ENCODE measurements around the gene PGAP1. TPM values are rescaled to one million over a fixed set of nuclear protein-coding genes. Genes with fewer than 3 reads are reported as not detected.

The PGAP1 gene
- total and polyA plus RNA-seq, 8 donors: 0.56 to 56.9 (median 3.1) TPM

- DNase-seq: no peak
- no peak overlapping the region for H3K27ac ChIP-seq
- no peaks in the 10 kb centered on the region for H3K9me3 ChIP-seq
- 54 to 74% (median 61%) methylated on average over 4 of the region's 4 CpGs for WGBS, 5 donors
- no peaks in the 10 kb centered on the region for H3K27me3 ChIP-seq
- H3K36me3 ChIP-seq: peaks cover 0 to 12% (median 2%) of the 10 kb centered on the region in 4 donors
- no peaks in the 10 kb centered on the region for H3K4me1 ChIP-seq
- TF ChIP-seq POLR2A (IDR thresholded peaks at IDR 0.05) (no peak), POLR2AphosphoS5 (IDR thresholded peaks at IDR 0.05) (no peak), EP300 (IDR thresholded peaks at IDR 0.05) (no peak), CTCF (IDR thresholded peaks at IDR 0.05) (no peak)
- intact Hi-C loops (cut with DNase I; ENCODE audit: low total_unique reads): no loop called here
- no peak overlapping the region for H3K4me3 ChIP-seq
These were observed 73.0 kb downstream of the PGAP1 start for GRCh38 chr2:196853301-196854087.

GRCh38 chr2:196851088-196851487, 75.4 kb downstream of the PGAP1 start:
- H3K27me3 ChIP-seq: no peaks in the 10 kb centered on the region
- H3K27ac ChIP-seq: no peak overlapping the region
- WGBS, 5 donors: 67 to 85% (median 72%) methylated on average over 1 of the region's 1 CpG
- TF ChIP-seq POLR2AphosphoS5 (IDR thresholded peaks at IDR 0.05) (no peak), POLR2A (IDR thresholded peaks at IDR 0.05) (no peak), EP300 (IDR thresholded peaks at IDR 0.05) (no peak)
- no peaks in the 10 kb centered on the region for H3K4me1 ChIP-seq
- no peak for DNase-seq
- H3K9me3 ChIP-seq: no peaks in the 10 kb centered on the region
- intact Hi-C loops (cut with DNase I; ENCODE audit: low total_unique reads): no loop called here
- peaks cover 0 to 13% (median 5%) of the 10 kb centered on the region in 4 donors for H3K36me3 ChIP-seq
- H3K4me3 ChIP-seq: no peak overlapping the region

GRCh38 chr2:196849895-196850294, 76.6 kb downstream of the PGAP1 start:
- no peaks in the 10 kb centered on the region for H3K9me3 ChIP-seq
- H3K36me3 ChIP-seq: peaks cover 0 to 14% (median 9%) of the 10 kb centered on the region in 4 donors
- no peak overlapping the region for H3K27ac ChIP-seq
- intact Hi-C loops (cut with DNase I; ENCODE audit: low total_unique reads): no loop called here
- H3K4me1 ChIP-seq: no peaks in the 10 kb centered on the region
- DNase-seq: peak in 1 of 2 donors; percentile 73
- TF ChIP-seq POLR2A (IDR thresholded peaks at IDR 0.05) (no peak), CTCF (IDR thresholded peaks at IDR 0.05) (peak in 2 of 7 experiments; percentile 7 to 10), POLR2AphosphoS5 (IDR thresholded peaks at IDR 0.05) (no peak), EP300 (IDR thresholded peaks at IDR 0.05) (no peak)
- no peak overlapping the region for H3K4me3 ChIP-seq
- H3K27me3 ChIP-seq: no peaks in the 10 kb centered on the region

GRCh38 chr2:196846295-196846694, 80.2 kb downstream of the PGAP1 start:
- TF ChIP-seq POLR2A (IDR thresholded peaks at IDR 0.05) (no peak), CTCF (IDR thresholded peaks at IDR 0.05) (no peak), POLR2AphosphoS5 (IDR thresholded peaks at IDR 0.05) (no peak), EP300 (IDR thresholded peaks at IDR 0.05) (no peak)
- no peaks in the 10 kb centered on the region for H3K4me1 ChIP-seq
- no peaks in the 10 kb centered on the region for H3K9me3 ChIP-seq
- H3K27me3 ChIP-seq: no peaks in the 10 kb centered on the region
- no peak for DNase-seq
- H3K27ac ChIP-seq: no peak overlapping the region
- intact Hi-C loops (cut with DNase I; ENCODE audit: low total_unique reads): no loop called here
- H3K36me3 ChIP-seq: peaks cover 0 to 30% (median 23%) of the 10 kb centered on the region in 4 donors
- no peak overlapping the region for H3K4me3 ChIP-seq

- DNase-seq: no peak
- no peak for TF ChIP-seq POLR2A (IDR thresholded peaks at IDR 0.05)
- TF ChIP-seq POLR2AphosphoS5 (IDR thresholded peaks at IDR 0.05): no peak
- TF ChIP-seq CTCF (IDR thresholded peaks at IDR 0.05): no peak
- no peak for TF ChIP-seq EP300 (IDR thresholded peaks at IDR 0.05)
These were observed 81.1 kb downstream of the PGAP1 start for GRCh38 chr2:196845371-196845770.

More at GRCh38 chr2:196845371-196845770, 81.1 kb downstream of the PGAP1 start:
- Histone ChIP-seq H3K4me3 (no peak overlapping the region), H3K27me3 (no peaks in the 10 kb centered on the region), H3K27ac (no peak overlapping the region), H3K36me3 (peaks cover 0 to 39% (median 29%) of the 10 kb centered on the region in 4 donors), H3K4me1 (no peaks in the 10 kb centered on the region), H3K9me3 (no peaks in the 10 kb centered on the region)
- intact Hi-C loops (cut with DNase I; ENCODE audit: low total_unique reads): no loop called here
- 83 to 91% (median 90%) methylated on average over 3 of the region's 3 CpGs for WGBS, 5 donors
